Activated CD8-positive, alpha-beta T cell treated with anti-CD3 and anti-CD28 coated beads for 36 hours (primary cell): ENCODE measurements around the gene TEAD4. TPM values are rescaled to one million over a fixed set of nuclear protein-coding genes. Genes with fewer than 3 reads are reported as not detected.

Source experiments
- ATAC-seq: fragments of 200-7000 bp; cut with Tn5 transposase; one replicate; pipeline ENCODE4 v1.10.0; 2021; ENCODE audit warnings: mild to moderate bottlenecking, moderate library complexity
- CTCF ChIA-PET: fragments of 350-600 bp; sonication (Branson Sonifier 250); formaldehyde crosslinking; loops from one replicate; lab custom pipeline; 2021; ENCODE audit warnings: antibody characterized with exemption; lab: Charles Lee
- POLR2A ChIA-PET: fragments of 350-600 bp; sonication (Branson Sonifier 250); formaldehyde crosslinking; loops from one replicate; lab custom pipeline; 2021; ENCODE audit warnings: antibody characterized with exemption; lab: Charles Lee
- DNase-seq: peaks from one replicate; pipeline ENCODE4 v3.0.0-alpha.2; 2020
- H3K27ac Mint-ChIP-seq: one replicate; pipeline ENCODE4 v1.8.0; 2021; ENCODE audit warnings: mild to moderate bottlenecking, mixed read lengths
- H3K27me3 Mint-ChIP-seq: one replicate; pipeline ENCODE4 v1.8.0; 2021; ENCODE audit warnings: mixed read lengths
- H3K36me3 Mint-ChIP-seq: one replicate; pipeline ENCODE4 v1.8.0; 2021; ENCODE audit warnings: low read depth, mixed read lengths
- H3K4me1 Mint-ChIP-seq: one replicate; pipeline ENCODE4 v1.8.0; 2021; ENCODE audit warnings: low read depth, mixed read lengths
- H3K4me3 Mint-ChIP-seq: one replicate; pipeline ENCODE4 v1.8.0; 2021; ENCODE audit warnings: mild to moderate bottlenecking, moderate library complexity, mixed read lengths
- H3K9me3 Mint-ChIP-seq: one replicate; pipeline ENCODE4 v1.8.0; 2021; ENCODE audit warnings: mixed read lengths
- intact Hi-C: fragments of 100-400 bp; cut with micrococcal nuclease; formaldehyde crosslinking; loops from one replicate; pipeline ENCODE4 v1.10.0; 2022
- total RNA-seq, 2 experiments: library from RNA; stranded (reverse); gene quantifications; one replicate each; pipeline ENCODE4 v1.2.3, GENCODE V29; 2021
- TF ChIP-seq, protein P1 (sequence below): fragments of 200-600 bp; IDR thresholded peaks from one replicate; pipeline ENCODE4 v1.8.0; 2022; ENCODE audit warnings: antibody characterized with exemption, mild to moderate bottlenecking

The TEAD4 gene
- total RNA-seq, 2 experiments from 2014 or later, result 4.5 to 4.6 TPM

DNA sequence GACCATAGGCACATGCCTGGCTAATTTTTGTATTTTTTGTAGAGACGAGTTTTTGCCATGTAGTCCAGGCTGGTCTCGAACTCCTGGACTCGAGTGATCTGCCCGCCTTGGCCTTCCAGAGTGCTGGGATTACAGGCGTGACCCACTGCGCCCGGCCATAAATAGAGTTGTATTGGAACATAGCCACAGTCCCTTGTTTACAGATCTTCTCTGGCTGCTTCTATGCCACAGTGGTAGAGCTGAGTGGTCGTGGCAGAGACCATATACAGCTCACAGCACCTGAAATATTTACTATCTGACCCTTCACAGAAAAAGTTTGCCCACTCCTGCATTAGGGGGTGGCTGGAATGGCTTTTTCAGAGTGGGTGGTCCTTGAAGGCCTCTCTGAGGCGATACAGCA lies 90.0 kb downstream of the TEAD4 start:
- TF ChIP-seq, protein P1, sequence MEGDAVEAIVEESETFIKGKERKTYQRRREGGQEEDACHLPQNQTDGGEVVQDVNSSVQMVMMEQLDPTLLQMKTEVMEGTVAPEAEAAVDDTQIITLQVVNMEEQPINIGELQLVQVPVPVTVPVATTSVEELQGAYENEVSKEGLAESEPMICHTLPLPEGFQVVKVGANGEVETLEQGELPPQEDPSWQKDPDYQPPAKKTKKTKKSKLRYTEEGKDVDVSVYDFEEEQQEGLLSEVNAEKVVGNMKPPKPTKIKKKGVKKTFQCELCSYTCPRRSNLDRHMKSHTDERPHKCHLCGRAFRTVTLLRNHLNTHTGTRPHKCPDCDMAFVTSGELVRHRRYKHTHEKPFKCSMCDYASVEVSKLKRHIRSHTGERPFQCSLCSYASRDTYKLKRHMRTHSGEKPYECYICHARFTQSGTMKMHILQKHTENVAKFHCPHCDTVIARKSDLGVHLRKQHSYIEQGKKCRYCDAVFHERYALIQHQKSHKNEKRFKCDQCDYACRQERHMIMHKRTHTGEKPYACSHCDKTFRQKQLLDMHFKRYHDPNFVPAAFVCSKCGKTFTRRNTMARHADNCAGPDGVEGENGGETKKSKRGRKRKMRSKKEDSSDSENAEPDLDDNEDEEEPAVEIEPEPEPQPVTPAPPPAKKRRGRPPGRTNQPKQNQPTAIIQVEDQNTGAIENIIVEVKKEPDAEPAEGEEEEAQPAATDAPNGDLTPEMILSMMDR, result no peak
- Mint-ChIP-seq H3K9me3 (no peaks in the 10 kb centered on the region), H3K27me3 (peaks cover 8% of the 10 kb centered on the region), H3K4me3 (no peak overlapping the region), H3K4me1 (no peaks in the 10 kb centered on the region), H3K27ac (no peak overlapping the region), H3K36me3 (no peaks in the 10 kb centered on the region)
- POLR2A ChIA-PET, result no interaction called here
- DNase-seq, result no peak
- CTCF ChIA-PET, result no interaction called here
- intact Hi-C loops, result loop anchor here (10.0 kb wide), 1 partner anchor 194 kb away; the partner anchor contains the start of gene TEX52
- no peak for ATAC-seq

DNA sequence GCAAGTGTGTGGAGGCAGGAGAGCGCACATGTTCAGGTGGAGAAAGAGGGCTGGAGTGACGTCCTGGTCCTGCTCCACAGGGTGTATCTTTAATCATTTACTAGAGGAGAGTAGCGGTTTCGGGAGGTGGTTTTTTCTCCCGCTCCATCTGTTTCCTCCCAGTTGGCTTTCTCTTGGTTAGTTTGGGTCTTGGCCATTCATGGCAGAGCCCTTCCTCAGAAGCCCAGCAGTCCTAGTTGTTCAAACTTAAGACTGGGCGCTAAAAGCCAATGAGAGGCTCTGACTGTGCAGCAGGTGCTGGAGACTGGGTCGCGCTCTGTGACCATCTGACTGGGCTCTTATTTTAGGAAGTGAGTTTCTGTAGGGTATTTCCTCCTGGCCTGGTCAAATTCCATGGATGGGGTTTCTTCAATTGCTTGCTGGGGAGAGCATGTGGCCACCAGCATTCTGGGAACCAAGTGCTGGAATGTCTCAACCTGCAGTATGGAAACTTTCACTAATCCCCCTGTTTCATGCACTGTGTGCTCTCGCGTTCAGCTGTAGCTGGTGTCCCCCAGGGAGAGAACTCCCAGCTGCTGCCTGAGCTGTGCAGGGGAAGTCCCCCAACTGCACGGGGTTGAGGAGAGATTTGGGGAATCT lies 90.5 kb downstream of the TEAD4 start:
- Mint-ChIP-seq H3K27me3 (peaks cover 11% of the 10 kb centered on the region), H3K27ac (no peak overlapping the region), H3K36me3 (no peaks in the 10 kb centered on the region), H3K4me1 (no peaks in the 10 kb centered on the region), H3K9me3 (no peaks in the 10 kb centered on the region), H3K4me3 (no peak overlapping the region)
- ATAC-seq (no peak), DNase-seq (no peak)
- intact Hi-C loops, result loop anchor here (10.0 kb wide), 1 partner anchor 195 kb away; the partner anchor contains the start of gene TEX52
- ChIA-PET POLR2A (no interaction called here), CTCF (no interaction called here)
- TF ChIP-seq, protein P1, result no peak

DNA sequence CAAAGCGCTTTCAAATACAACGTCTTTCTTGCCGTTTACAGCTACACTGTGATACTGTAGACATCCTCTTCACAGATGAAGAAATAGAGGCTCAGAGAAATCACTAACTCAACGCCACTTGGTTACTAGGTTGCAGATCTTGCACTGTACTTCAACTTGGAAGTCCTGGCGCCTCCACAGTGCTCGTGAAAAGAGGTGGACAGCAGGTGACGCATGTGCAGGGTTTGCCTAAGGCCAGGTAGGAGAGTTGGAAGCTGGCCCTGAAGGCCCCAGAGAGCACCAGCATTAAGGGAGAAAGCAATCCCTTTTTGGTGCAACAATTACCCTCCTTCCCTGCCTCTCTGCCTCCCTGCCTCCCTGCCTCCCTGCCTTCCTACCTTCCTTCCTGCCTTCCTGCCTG lies 95.2 kb downstream of the TEAD4 start:
- POLR2A ChIA-PET, result no interaction called here
- intact Hi-C loops, result no loop called here
- Mint-ChIP-seq H3K36me3 (no peaks in the 10 kb centered on the region), H3K4me1 (no peaks in the 10 kb centered on the region), H3K9me3 (no peaks in the 10 kb centered on the region), H3K4me3 (no peak overlapping the region), H3K27me3 (peaks cover 14% of the 10 kb centered on the region), H3K27ac (no peak overlapping the region)
- CTCF ChIA-PET, result interaction anchor here (2.0 to 8.9 kb wide), 2 partner anchors 12 to 20 kb away, joined by 5 to 43 read pairs; no protein-coding TSS in a partner anchor
- DNase-seq (no peak), ATAC-seq (no peak)
- TF ChIP-seq, protein P1, result no peak

DNA sequence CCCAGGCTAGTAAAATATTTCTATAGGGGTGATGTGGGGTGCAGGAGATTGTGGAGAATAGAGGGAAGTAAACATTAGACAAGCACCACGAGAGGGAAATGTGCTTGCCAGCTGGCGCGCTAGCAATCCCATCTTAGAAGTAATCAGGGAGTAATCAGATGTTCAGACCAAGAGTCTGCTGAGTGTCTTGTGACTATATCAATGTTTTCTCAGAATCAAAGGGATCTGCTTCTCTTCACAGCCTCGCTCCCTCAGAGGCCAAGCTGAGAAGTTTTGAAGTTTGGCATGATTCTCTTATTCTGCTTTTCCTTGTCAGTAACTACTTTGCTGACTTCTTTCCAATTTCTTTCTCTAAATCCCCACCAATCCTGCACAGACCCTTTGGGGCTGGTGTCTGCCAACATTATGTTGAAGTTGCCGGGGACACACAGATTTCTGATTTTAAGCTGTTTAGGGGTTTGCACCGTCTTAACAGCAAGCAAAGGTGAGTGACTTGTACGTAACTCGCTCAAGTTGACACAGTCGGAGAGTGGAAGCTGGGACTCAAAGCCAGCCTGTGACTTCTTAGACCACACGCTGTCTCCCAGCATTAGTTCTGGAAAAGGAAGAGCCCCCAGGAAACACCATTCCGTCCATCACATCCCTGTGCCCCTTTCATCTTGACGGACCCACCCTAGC lies 96.0 kb downstream of the TEAD4 start:
- intact Hi-C loops, result no loop called here
- H3K27ac Mint-ChIP-seq, result no peak overlapping the region
- no peaks in the 10 kb centered on the region for H3K4me1 Mint-ChIP-seq
- no peak for DNase-seq
- H3K36me3 Mint-ChIP-seq, result no peaks in the 10 kb centered on the region
- TF ChIP-seq, protein P1, result no peak
- no peak overlapping the region for H3K4me3 Mint-ChIP-seq
- ChIA-PET POLR2A (no interaction called here), CTCF (interaction anchor here (8.9 kb wide), 1 partner anchor 19 kb away, joined by 43 read pairs; no protein-coding TSS in a partner anchor)
- ATAC-seq, result no peak
- peaks cover 16% of the 10 kb centered on the region for H3K27me3 Mint-ChIP-seq
- H3K9me3 Mint-ChIP-seq, result no peaks in the 10 kb centered on the region
